Measurements from ENCODE around the gene PDE11A.
"Not testable (repeated sequence)": the region's sequence is repeated elsewhere in the genome, so short reads cannot be mapped to it uniquely, and the experiment has no call there.

PDE11A gene

GRCh38 chr2:178066890-178067669, 5.5 kb downstream of the PDE11A start:
- TF ChIP-seq CTCF (IDR thresholded peaks at IDR 0.05; ENCODE audit: control insufficient read depth, insufficient read depth, low read depth, low read length, missing control alignments) = no peak
- DNase-seq (ENCODE audit: low read depth) = no peak
- H3K4me3 ChIP-seq (ENCODE audit: control insufficient read depth, low read depth, low read length) = no peak overlapping the region

GRCh38 chr2:178066324-178066723, 6.3 kb downstream of the PDE11A start:
- no peak for DNase-seq (ENCODE audit: low read depth)
- H3K4me3 ChIP-seq (ENCODE audit: control insufficient read depth, low read depth, low read length) = no peak overlapping the region
- no peak for TF ChIP-seq CTCF (IDR thresholded peaks at IDR 0.05; ENCODE audit: control insufficient read depth, insufficient read depth, low read depth, low read length, missing control alignments)

GRCh38 chr2:178059681-178060080, 12.9 kb downstream of the PDE11A start:
- no peak overlapping the region for H3K4me3 ChIP-seq (ENCODE audit: control insufficient read depth, low read depth, low read length)
- TF ChIP-seq CTCF (IDR thresholded peaks at IDR 0.05; ENCODE audit: control insufficient read depth, insufficient read depth, low read depth, low read length, missing control alignments) = no peak

GRCh38 chr2:178059111-178059510, 13.5 kb downstream of the PDE11A start:
- DNase-seq (ENCODE audit: low read depth) = no peak
- TF ChIP-seq CTCF (IDR thresholded peaks at IDR 0.05; ENCODE audit: control insufficient read depth, insufficient read depth, low read depth, low read length, missing control alignments) = no peak
- no peak overlapping the region for H3K4me3 ChIP-seq (ENCODE audit: control insufficient read depth, low read depth, low read length)

More at GRCh38 chr2:178059681-178060080, 12.9 kb downstream of the PDE11A start:
- DNase-seq (ENCODE audit: low read depth) = no peak

GRCh38 chr2:178057179-178057680, 15.3 kb downstream of the PDE11A start:
- DNase-seq (ENCODE audit: low read depth) = no peak
- H3K4me3 ChIP-seq (ENCODE audit: control insufficient read depth, low read depth, low read length) = no peak overlapping the region
- TF ChIP-seq CTCF (IDR thresholded peaks at IDR 0.05; ENCODE audit: control insufficient read depth, insufficient read depth, low read depth, low read length, missing control alignments) = no peak

- no peak for TF ChIP-seq CTCF (IDR thresholded peaks at IDR 0.05; ENCODE audit: control insufficient read depth, insufficient read depth, low read depth, low read length, missing control alignments)
- H3K4me3 ChIP-seq (ENCODE audit: control insufficient read depth, low read depth, low read length) = no peak overlapping the region
- DNase-seq (ENCODE audit: low read depth) = no peak
Measured at GRCh38 chr2:178056345-178056744, 16.2 kb downstream of the PDE11A start.

- not testable (repeated sequence) for DNase-seq (ENCODE audit: low read depth); H3K4me3 ChIP-seq (ENCODE audit: control insufficient read depth, low read depth, low read length)
Measured at GRCh38 chr2:178051257-178051656, 21.3 kb downstream of the PDE11A start.

Data from AG09309 (cell line).